ENCODE results near the gene DCAF4. TPM values are rescaled to one million over a fixed set of nuclear protein-coding genes. Genes with fewer than 3 reads are reported as not detected.

The DCAF4 gene
- total and polyA plus RNA-seq, 2 of the 4 experiments (the other 2 are of a cell fraction), result 28.8 to 29.4 TPM

GRCh38 chr14:72929316-72930080, 3.2 kb downstream of the DCAF4 start:
- Histone ChIP-seq H3K23ac (ENCODE audit: low read depth, low read length) (no peak overlapping the region), H3K79me1 (ENCODE audit: low read depth in 1 of 2, low read length in 2 of 2) (peaks cover 13 to 29% of the 10 kb centered on the region in 2 experiments), H3K4me3 (ENCODE audit: insufficient read depth, low read depth, low read length) (no peak overlapping the region), H2AK5ac (ENCODE audit: low read depth, low read length) (no peak overlapping the region), H2BK120ac (ENCODE audit: low read depth, low read length) (no peak overlapping the region), H3K14ac (replicated peaks; ENCODE audit: low read depth, low read length) (no peak overlapping the region), H3K9me3 (ENCODE audit: control insufficient read depth, insufficient read depth, low read length) (no peaks in the 10 kb centered on the region), H2AFZ (replicated peaks; ENCODE audit: low read length, poor library complexity) (no peak overlapping the region), H2BK5ac (ENCODE audit: low read depth, low read length, poor library complexity, severe bottlenecking) (no peak overlapping the region), H3K4me2 (ENCODE audit: low read depth, low read length) (no peak overlapping the region), H3K4me1 (ENCODE audit: control insufficient read depth, insufficient read depth, low read length) (no peaks in the 10 kb centered on the region), H3K9me1 (ENCODE audit: insufficient read depth, low read length) (no peaks in the 10 kb centered on the region), H2BK20ac (ENCODE audit: low read depth, low read length) (no peak overlapping the region), H2BK15ac (ENCODE audit: low read depth, low read length) (no peak overlapping the region), H4K20me1 (ENCODE audit: insufficient read depth, low read length) (no peaks in the 10 kb centered on the region), H3K36me3 (ENCODE audit: control insufficient read depth, insufficient read depth, low read length) (no peaks in the 10 kb centered on the region), H3K56ac (ENCODE audit: extremely low read depth, insufficient read depth, low read length) (no peak overlapping the region), H3K4ac (ENCODE audit: low read depth, low read length) (no peak overlapping the region), H3K27me3 (ENCODE audit: control insufficient read depth, insufficient read depth, low read length) (no peaks in the 10 kb centered on the region), H2AK9ac (replicated peaks; ENCODE audit: low read depth, low read length, poor library complexity) (no peak overlapping the region), H4K5ac (ENCODE audit: low read depth, low read length) (no peak overlapping the region), H4K91ac (ENCODE audit: insufficient read depth, low read depth, low read length) (no peak overlapping the region), H3K27ac (ENCODE audit: insufficient read depth, low read length) (no peak overlapping the region), H4K8ac (ENCODE audit: low read depth in 2 of 2, low read length in 2 of 2) (no peak overlapping the region), H3K9ac (ENCODE audit: low read depth, low read length) (no peak overlapping the region), H3K18ac (ENCODE audit: low read depth, low read length) (no peak overlapping the region)
- dilution Hi-C loops (cut with HindIII; ENCODE audit: low sequenced_read_pairs, unreplicated experiment) (no loop called here), intact Hi-C loops (cut with micrococcal nuclease) (no loop called here), in situ Hi-C loops (cut with MboI; ENCODE audit: low sequenced_read_pairs) (no loop called here)
- POLR2A ChIA-PET (ENCODE audit: unreplicated experiment), result no interaction called here
- DNase-seq (no peak), ATAC-seq (ENCODE audit: low read depth) (no peak)
- WGBS, 2 experiments (ENCODE audit: extremely low coverage in 2 of 2, insufficient read length in 1 of 2), result 95% methylated on average over 23 of the region's 43 CpGs; no CpG with 5 or more reads in 1 of the 2 experiments
- CTCF ChIA-PET, result no interaction called here
- BruUV-seq (replicated peaks), result no TSS peak
- TF ChIP-seq CTCF (conservative IDR thresholded peaks at IDR 0.05; ENCODE audit: low read depth, low read length) (no peak), RFX5 (IDR thresholded peaks at IDR 0.05; ENCODE audit: low read depth, low read length) (no peak), RAD21 (IDR thresholded peaks at IDR 0.05; ENCODE audit: low read length) (no peak), BHLHE40 (IDR thresholded peaks at IDR 0.05; ENCODE audit: low read depth, low read length) (no peak), MAFK (IDR thresholded peaks at IDR 0.05; ENCODE audit: low read depth, low read length) (no peak), CEBPB (IDR thresholded peaks at IDR 0.05; ENCODE audit: low read depth, low read length) (no peak), SMC3 (IDR thresholded peaks at IDR 0.05; ENCODE audit: low read depth, low read length) (no peak), POLR2A (IDR thresholded peaks at IDR 0.05; ENCODE audit: low read depth, low read length) (no peak), USF2 (IDR thresholded peaks at IDR 0.05; ENCODE audit: low read depth, low read length) (no peak), MXI1 (IDR thresholded peaks at IDR 0.05; ENCODE audit: borderline replicate concordance, low read depth, low read length) (no peak), FOS (IDR thresholded peaks at IDR 0.05; ENCODE audit: low read depth, low read length) (no peak), CHD1 (IDR thresholded peaks at IDR 0.05; ENCODE audit: low read depth, low read length) (no peak), MAZ (IDR thresholded peaks at IDR 0.05; ENCODE audit: borderline replicate concordance, low read depth, low read length) (no peak), ELK1 (IDR thresholded peaks at IDR 0.05; ENCODE audit: borderline replicate concordance, low read depth, low read length) (no peak), NFE2L2 (IDR thresholded peaks at IDR 0.05; ENCODE audit: low read depth, low read length) (no peak), RCOR1 (IDR thresholded peaks at IDR 0.05; ENCODE audit: insufficient replicate concordance, low read length) (no peak)

Data from IMR-90 (cell line).